Measurements from ENCODE around the gene COL10A1. TPM values are rescaled to one million over a fixed set of nuclear protein-coding genes. Genes with fewer than 3 reads are reported as not detected.

COL10A1 gene
- not detected for total RNA-seq

DNA sequence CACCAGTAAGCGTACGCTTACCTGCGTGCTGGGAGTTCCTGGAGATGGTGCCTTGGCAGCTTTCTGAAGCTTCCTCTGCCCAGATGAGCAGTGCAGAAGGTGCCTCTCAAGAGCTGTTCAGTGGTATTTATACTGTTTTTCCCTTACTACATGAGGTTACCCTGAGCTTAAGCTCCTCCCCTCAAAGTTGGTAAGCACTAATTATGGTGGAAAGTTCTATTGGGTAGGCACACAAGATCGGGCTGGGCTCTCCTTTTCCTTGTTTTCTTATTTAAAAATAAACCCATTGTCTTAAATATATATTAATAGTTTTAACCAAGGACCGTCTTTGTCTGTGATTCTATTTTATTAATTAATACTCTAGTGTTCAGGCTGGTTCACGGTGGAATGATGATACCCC is at the start of gene COL10A1:
TSS of gene COL10A1 (minus strand) at position 101 of the 400 bp plus-strand sequence. CDS start 640 bp downstream, outside the sequence.
- Histone ChIP-seq H3K36me3 (no peaks in the 10 kb centered on the region), H3K27ac (no peak within 1 kb of the TSS), H3K4me3 (no peak within 1 kb of the TSS), H3K9me3 (no peaks in the 10 kb centered on the region), H3K4me1 (no peaks in the 10 kb centered on the region), H3K27me3 (no peaks in the 10 kb centered on the region)
- DNase-seq (ENCODE audit: low spot score in 2 of 2), result no peak
- TF ChIP-seq, protein P1, sequence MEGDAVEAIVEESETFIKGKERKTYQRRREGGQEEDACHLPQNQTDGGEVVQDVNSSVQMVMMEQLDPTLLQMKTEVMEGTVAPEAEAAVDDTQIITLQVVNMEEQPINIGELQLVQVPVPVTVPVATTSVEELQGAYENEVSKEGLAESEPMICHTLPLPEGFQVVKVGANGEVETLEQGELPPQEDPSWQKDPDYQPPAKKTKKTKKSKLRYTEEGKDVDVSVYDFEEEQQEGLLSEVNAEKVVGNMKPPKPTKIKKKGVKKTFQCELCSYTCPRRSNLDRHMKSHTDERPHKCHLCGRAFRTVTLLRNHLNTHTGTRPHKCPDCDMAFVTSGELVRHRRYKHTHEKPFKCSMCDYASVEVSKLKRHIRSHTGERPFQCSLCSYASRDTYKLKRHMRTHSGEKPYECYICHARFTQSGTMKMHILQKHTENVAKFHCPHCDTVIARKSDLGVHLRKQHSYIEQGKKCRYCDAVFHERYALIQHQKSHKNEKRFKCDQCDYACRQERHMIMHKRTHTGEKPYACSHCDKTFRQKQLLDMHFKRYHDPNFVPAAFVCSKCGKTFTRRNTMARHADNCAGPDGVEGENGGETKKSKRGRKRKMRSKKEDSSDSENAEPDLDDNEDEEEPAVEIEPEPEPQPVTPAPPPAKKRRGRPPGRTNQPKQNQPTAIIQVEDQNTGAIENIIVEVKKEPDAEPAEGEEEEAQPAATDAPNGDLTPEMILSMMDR (IDR thresholded peaks at IDR 0.05), result no peak
- TF ChIP-seq POLR2AphosphoS5 (IDR thresholded peaks at IDR 0.05), result no peak
- TF ChIP-seq EP300 (IDR thresholded peaks at IDR 0.05), result no peak
- no peak for TF ChIP-seq POLR2A (IDR thresholded peaks at IDR 0.05)
- 94% methylated on average over 6 of the region's 6 CpGs for WGBS

GRCh38 chr6:116175344-116175743 is 49.4 kb upstream of the COL10A1 start:
- no peak for TF ChIP-seq EP300 (IDR thresholded peaks at IDR 0.05)
- Histone ChIP-seq H3K9me3 (peaks cover 16% of the 10 kb centered on the region), H3K27me3 (no peaks in the 10 kb centered on the region), H3K4me3 (no peak overlapping the region), H3K36me3 (peaks cover 16% of the 10 kb centered on the region), H3K4me1 (no peaks in the 10 kb centered on the region), H3K27ac (no peak overlapping the region)
- DNase-seq (ENCODE audit: low spot score in 2 of 2), result no peak
- 94% methylated on average over 2 of the region's 2 CpGs for WGBS

GRCh38 chr6:116173928-116174327 is 48.0 kb upstream of the COL10A1 start:
- no peak overlapping the region for H3K27ac ChIP-seq
- WGBS, result 65% methylated on average over 3 of the region's 3 CpGs
- DNase-seq (ENCODE audit: low spot score in 2 of 2), result no peak
- H3K4me3 ChIP-seq, result no peak overlapping the region
- TF ChIP-seq EP300 (IDR thresholded peaks at IDR 0.05) (no peak), POLR2A (IDR thresholded peaks at IDR 0.05) (no peak), POLR2AphosphoS5 (IDR thresholded peaks at IDR 0.05) (no peak)
- TF ChIP-seq, protein P1 (IDR thresholded peaks at IDR 0.05), result no peak
- no peaks in the 10 kb centered on the region for H3K27me3 ChIP-seq
- peaks cover 16% of the 10 kb centered on the region for H3K36me3 ChIP-seq
- no peaks in the 10 kb centered on the region for H3K4me1 ChIP-seq
- H3K9me3 ChIP-seq, result peaks cover 16% of the 10 kb centered on the region

- TF ChIP-seq EP300 (IDR thresholded peaks at IDR 0.05) (no peak), POLR2AphosphoS5 (IDR thresholded peaks at IDR 0.05) (no peak), POLR2A (IDR thresholded peaks at IDR 0.05) (no peak)
- TF ChIP-seq, protein P1 (IDR thresholded peaks at IDR 0.05), result no peak
- Histone ChIP-seq H3K27ac (no peak overlapping the region), H3K4me1 (no peaks in the 10 kb centered on the region), H3K4me3 (no peak overlapping the region), H3K27me3 (no peaks in the 10 kb centered on the region), H3K36me3 (peaks cover 16% of the 10 kb centered on the region), H3K9me3 (peaks cover 14% of the 10 kb centered on the region)
- no peak for DNase-seq (ENCODE audit: low spot score in 2 of 2)
- WGBS, result 92% methylated on average over 5 of the region's 5 CpGs
Observed at GRCh38 chr6:116170358-116171057, 44.6 kb upstream of the COL10A1 start.

GRCh38 chr6:116169880-116170279 is 43.9 kb upstream of the COL10A1 start:
- Histone ChIP-seq H3K9me3 (peaks cover 9% of the 10 kb centered on the region), H3K36me3 (peaks cover 12% of the 10 kb centered on the region), H3K27me3 (no peaks in the 10 kb centered on the region), H3K27ac (no peak overlapping the region), H3K4me3 (no peak overlapping the region), H3K4me1 (no peaks in the 10 kb centered on the region)
- 89% methylated on average over 2 of the region's 2 CpGs for WGBS
- no peak for DNase-seq (ENCODE audit: low spot score in 2 of 2)
- no peak for TF ChIP-seq POLR2AphosphoS5 (IDR thresholded peaks at IDR 0.05)
- TF ChIP-seq EP300 (IDR thresholded peaks at IDR 0.05), result no peak
- no peak for TF ChIP-seq POLR2A (IDR thresholded peaks at IDR 0.05)
- TF ChIP-seq, protein P1 (IDR thresholded peaks at IDR 0.05), result no peak

All from suprapubic skin (tissue), 4 donors.